Epithelial cell of proximal tubule (primary cell): ENCODE measurements around the gene FAM184A. TPM values are rescaled to one million over a fixed set of nuclear protein-coding genes. Genes with fewer than 3 reads are reported as not detected.
"Not testable (repeated sequence)": the region's sequence is repeated elsewhere in the genome, so short reads cannot be mapped to it uniquely, and the experiment has no call there.

Experiments
- DNase-seq: peaks from one replicate; pipeline ENCODE4 v3.0.0-alpha.2; 2011; ENCODE audit warnings: low read depth
- H3K4me3 ChIP-seq: 2 replicates; pipeline ENCODE4 v1.5.1; 2011; ENCODE audit warnings: low read depth, mild to moderate bottlenecking, low read length
- CTCF ChIP-seq: conservative IDR thresholded peaks from 2 replicates; pipeline ENCODE4 v1.5.1; 2012; ENCODE audit warnings: low read depth, mild to moderate bottlenecking, low read length
- total RNA-seq: library from RNA; depleted of rRNA; stranded (reverse); fragments of >200 nt; gene quantifications from 2 replicates; pipeline ENCODE4 v1.2.3, GENCODE V29; 2015

FAM184A gene
- total RNA-seq, 1 donor from 2014 or later = 1.9 TPM

DNA sequence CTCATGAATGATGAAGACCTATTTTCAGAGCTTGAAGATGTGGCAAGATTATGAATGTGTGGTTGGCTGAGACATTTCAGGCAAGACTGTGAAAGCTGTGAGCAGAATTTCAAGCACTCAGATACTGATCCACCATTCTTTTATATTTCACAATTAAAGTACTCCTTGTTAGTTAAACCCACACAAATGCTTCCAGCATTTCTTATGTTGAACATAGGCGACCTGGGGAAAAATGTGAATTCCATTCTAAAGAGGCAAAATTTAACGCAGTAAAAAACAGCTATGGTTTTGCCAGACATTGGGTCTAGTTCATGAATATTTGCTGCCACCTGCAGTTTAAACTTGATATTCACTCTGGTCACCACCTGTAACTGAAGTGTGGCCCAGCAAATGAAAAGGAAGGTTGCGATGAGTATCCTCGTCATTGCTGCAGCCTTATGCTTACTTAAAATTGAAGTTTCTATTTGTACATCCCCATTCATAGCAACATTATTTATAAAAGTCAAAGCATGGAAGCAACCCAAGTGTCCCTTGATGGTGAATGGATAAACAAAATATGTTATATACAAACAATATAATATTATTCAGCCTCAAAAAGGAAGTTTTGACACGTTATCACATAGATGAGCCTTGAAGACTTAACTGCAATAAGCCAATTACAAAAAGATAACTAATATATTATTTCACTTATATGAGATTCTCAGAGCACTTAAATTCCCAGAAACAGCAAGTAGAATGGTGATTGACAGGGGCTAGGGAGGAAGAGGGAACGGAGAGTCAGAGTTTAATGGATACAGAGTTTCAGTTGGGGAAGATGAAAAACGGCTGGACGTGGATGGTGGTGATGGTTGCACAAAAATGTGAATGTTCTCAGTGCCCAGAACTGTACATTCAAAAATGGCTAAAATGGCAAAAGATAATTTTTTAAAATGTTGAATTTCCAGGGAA is 32.4 kb upstream of the FAM184A start:
- H3K4me3 ChIP-seq = no peak overlapping the region
- TF ChIP-seq CTCF = peak; percentile 63
- peak; percentile 16 for DNase-seq

- no peak overlapping the region for H3K4me3 ChIP-seq
- TF ChIP-seq CTCF = no peak
- no peak for DNase-seq
Measured at GRCh38 chr6:119109654-119110325, 31.3 kb upstream of the FAM184A start.

GRCh38 chr6:119108076-119108475 is 29.6 kb upstream of the FAM184A start:
- no peak for TF ChIP-seq CTCF

DNA sequence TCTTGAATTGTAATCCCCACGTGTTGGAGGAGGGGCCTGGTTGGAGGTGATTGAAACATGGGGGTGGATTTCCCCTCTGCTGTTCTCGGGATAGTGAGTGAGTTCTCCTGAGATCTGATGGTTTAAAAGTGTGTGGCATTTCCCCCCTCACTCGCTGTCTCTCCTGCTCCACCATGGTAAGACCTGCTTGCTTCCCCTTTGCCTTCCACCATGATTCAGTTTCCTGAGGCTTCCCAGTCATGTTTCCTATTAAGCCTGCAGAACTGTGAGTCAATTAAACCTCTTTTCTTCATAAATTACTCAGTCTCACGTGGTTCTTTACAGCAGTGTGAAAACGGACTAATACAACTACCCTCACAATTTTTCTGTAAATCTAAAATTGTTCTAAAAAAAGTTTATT is 26.8 kb upstream of the FAM184A start:
- DNase-seq = no peak

More at GRCh38 chr6:119108076-119108475, 29.6 kb upstream of the FAM184A start:
- no peak overlapping the region for H3K4me3 ChIP-seq
- no peak for DNase-seq

DNA sequence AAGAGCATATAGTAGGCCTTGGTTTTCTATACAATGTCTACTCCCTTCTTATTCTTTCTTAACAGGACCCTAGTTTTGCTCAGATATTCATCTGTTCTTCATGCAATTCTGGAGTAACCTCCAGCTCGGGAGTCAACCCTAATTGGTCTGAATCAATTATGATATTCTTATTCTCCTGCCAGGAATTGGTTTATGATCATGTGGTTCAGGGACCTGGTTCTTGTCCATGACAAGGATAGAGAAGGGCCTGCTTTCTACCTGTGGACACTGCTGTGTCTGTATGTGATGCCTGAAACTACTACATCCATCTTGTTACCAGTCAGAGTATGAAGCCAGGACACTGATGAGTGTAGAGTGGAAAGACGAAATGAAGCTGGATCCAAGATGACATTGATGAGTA is 24.4 kb upstream of the FAM184A start:
- H3K4me3 ChIP-seq = no peak overlapping the region
- no peak for DNase-seq
- no peak for TF ChIP-seq CTCF

More for the DNA sequence above, 26.8 kb upstream of the FAM184A start:
- no peak overlapping the region for H3K4me3 ChIP-seq
- no peak for TF ChIP-seq CTCF

DNA sequence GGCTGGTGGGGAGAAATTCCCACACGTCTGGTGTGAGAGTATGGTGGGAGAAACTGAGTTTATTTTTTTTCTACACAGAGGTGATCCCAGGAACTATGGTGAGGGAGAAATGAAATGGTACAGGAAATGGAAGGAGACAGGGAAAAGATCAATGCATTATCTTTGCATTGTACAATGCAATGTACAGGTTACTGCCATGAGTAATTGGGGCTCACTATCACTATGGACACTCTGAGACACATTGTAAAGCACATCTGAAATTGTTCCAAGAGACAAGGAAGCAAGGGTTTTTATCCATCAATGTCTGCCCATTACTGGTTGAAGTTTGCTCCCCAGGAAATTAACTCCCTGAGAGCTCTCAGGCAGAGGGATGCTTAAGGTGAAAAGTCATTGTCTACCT is 21.7 kb upstream of the FAM184A start:
- no peak for TF ChIP-seq CTCF
- DNase-seq = no peak
- H3K4me3 ChIP-seq = no peak overlapping the region

GRCh38 chr6:119097815-119098361 is 19.4 kb upstream of the FAM184A start:
- not testable (repeated sequence) for H3K4me3 ChIP-seq, DNase-seq
